Measurements from ENCODE around the gene RS1. TPM values are rescaled to one million over a fixed set of nuclear protein-coding genes. Genes with fewer than 3 reads are reported as not detected.

Gene RS1
- total and polyA plus RNA-seq, 12 donors: not detected

DNA sequence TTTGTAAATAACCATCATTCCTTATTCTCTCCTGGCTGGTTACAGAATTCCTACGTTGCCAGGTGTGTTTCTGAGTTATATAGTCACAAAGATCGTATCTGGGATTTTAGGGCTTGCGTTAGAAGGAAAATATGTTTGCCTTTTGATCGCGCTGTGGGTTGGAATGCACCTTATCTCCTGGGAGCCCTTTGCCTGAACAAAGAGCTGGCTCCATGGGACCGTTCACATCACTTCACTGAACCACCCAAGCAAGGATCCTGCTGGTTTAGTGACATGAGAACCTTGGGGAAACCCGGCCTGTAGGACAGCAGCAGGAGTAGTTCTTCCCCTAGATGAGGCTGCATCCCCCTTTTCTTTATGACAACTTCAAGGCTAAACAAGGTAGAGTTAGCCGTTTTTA, 51.6 kb downstream of the RS1 start:
- Histone ChIP-seq H3K9me3 (replicated peaks in 1 of 3) (no peaks in the 10 kb centered on the region), H3K4me1 (replicated peaks in 1 of 2) (no peaks in the 10 kb centered on the region), H3K27ac (no peak overlapping the region), H3K36me3 (replicated peaks in 1 of 2) (no peaks in the 10 kb centered on the region), H3K4me3 (no peak overlapping the region), H3K27me3 (peaks cover 5% of the 10 kb centered on the region)
- DNase-seq: no peak
- intact Hi-C loops (cut with DNase I): no loop called here
- WGBS, 4 donors: 74 to 90% (median 84%) methylated on average over 6 to 8 of the region's 8 CpGs
- no peak for TF ChIP-seq POLR2A (IDR thresholded peaks at IDR 0.05)
- TF ChIP-seq, protein P1, sequence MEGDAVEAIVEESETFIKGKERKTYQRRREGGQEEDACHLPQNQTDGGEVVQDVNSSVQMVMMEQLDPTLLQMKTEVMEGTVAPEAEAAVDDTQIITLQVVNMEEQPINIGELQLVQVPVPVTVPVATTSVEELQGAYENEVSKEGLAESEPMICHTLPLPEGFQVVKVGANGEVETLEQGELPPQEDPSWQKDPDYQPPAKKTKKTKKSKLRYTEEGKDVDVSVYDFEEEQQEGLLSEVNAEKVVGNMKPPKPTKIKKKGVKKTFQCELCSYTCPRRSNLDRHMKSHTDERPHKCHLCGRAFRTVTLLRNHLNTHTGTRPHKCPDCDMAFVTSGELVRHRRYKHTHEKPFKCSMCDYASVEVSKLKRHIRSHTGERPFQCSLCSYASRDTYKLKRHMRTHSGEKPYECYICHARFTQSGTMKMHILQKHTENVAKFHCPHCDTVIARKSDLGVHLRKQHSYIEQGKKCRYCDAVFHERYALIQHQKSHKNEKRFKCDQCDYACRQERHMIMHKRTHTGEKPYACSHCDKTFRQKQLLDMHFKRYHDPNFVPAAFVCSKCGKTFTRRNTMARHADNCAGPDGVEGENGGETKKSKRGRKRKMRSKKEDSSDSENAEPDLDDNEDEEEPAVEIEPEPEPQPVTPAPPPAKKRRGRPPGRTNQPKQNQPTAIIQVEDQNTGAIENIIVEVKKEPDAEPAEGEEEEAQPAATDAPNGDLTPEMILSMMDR (IDR thresholded peaks at IDR 0.05): no peak

DNA sequence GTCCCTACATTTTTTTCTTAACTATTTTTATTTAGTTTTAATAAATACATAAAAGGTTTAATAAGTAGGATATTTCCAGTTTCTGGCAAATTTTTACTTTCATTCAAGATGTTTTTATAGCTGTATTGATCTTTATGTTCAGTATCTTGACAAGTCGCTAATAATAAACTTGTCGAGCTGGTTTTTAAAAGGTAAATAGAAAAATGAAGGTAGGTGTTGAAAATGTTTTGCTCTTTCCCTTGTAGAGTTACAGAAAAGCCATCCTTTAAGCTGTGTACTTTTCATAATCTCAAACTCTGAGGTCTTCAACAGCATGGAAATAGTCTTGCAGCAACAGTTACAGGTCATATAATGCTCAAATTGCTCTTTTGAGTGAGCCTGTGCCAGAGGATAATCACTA, 52.6 kb downstream of the RS1 start:
- 83 to 96% (median 90%) methylated on average over 2 of the region's 2 CpGs for WGBS, 4 donors
- DNase-seq: no peak
- Histone ChIP-seq H3K27me3 (no peaks in the 10 kb centered on the region), H3K4me3 (no peak overlapping the region), H3K4me1 (replicated peaks in 1 of 2) (no peaks in the 10 kb centered on the region), H3K27ac (no peak overlapping the region), H3K9me3 (replicated peaks in 1 of 3) (no peaks in the 10 kb centered on the region), H3K36me3 (replicated peaks in 1 of 2) (no peaks in the 10 kb centered on the region)
- intact Hi-C loops (cut with DNase I): no loop called here
- TF ChIP-seq, protein P1 (IDR thresholded peaks at IDR 0.05): no peak
- TF ChIP-seq POLR2A (IDR thresholded peaks at IDR 0.05): no peak

DNA sequence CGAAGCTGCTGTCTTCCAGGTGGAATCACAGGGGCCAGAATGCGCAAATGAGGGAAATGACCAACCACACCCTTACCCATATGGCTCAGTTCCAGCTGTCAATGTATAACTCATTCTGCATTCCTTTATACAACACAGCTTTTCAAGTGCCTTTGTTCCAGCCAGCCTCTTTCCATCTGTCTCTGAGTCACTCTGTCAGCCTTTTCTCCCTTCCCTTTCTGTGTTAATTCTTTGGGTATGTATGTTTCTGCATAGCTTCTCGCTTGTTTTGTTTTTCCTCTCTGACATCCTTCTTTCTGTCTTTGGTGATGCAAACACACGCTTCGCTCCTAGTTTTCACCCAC, 54.5 kb downstream of the RS1 start:
- no peak overlapping the region for H3K27ac ChIP-seq
- H3K9me3 ChIP-seq (replicated peaks in 1 of 3): no peaks in the 10 kb centered on the region
- H3K4me3 ChIP-seq: no peak overlapping the region
- H3K36me3 ChIP-seq (replicated peaks in 1 of 2): no peaks in the 10 kb centered on the region
- no peaks in the 10 kb centered on the region for H3K27me3 ChIP-seq
- WGBS, 4 donors: 80 to 95% (median 87%) methylated on average over 5 of the region's 5 CpGs
- intact Hi-C loops (cut with DNase I): no loop called here
- no peaks in the 10 kb centered on the region for H3K4me1 ChIP-seq (replicated peaks in 1 of 2)
- TF ChIP-seq, protein P1 (IDR thresholded peaks at IDR 0.05): no peak
- TF ChIP-seq POLR2A (IDR thresholded peaks at IDR 0.05): no peak
- no peak for DNase-seq

DNA sequence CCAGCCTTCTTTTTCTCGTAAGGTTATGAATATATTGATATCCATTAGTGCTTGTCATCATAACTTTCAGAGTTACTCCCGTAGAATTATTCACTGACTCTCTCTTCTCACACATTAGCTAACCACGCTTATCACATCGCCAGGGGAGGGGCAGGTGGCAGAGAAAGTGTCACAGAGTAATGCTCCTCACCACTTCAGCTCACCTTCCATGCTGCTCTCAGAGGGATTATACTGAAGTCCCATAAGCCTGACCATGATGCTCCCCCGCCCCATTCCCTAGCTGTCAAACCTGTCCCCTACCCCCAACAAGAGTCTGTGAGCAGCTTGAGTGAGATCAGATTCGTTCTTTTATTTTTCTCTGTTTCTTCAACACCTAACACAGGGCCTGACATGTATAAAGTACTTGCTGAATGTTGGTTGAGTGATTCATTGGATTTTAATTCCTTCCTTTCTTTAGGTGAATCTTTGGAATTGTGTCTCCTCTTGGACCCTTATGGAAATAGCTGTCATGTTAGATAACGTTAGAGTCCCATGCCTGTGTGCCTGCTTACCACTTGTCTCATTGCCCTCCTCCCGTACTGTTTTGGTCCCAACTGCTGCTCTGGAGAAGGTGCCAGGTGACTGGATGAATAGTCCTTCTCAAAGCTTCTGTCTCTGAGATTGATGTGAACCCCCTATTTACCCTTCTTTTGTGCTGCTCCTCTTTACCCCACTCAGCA, 55.1 kb downstream of the RS1 start:
- intact Hi-C loops (cut with DNase I): no loop called here
- Histone ChIP-seq H3K9me3 (replicated peaks in 1 of 3) (no peaks in the 10 kb centered on the region), H3K27me3 (no peaks in the 10 kb centered on the region), H3K27ac (no peak overlapping the region), H3K36me3 (replicated peaks in 1 of 2) (no peaks in the 10 kb centered on the region), H3K4me1 (replicated peaks in 1 of 2) (no peaks in the 10 kb centered on the region), H3K4me3 (no peak overlapping the region)
- no peak for TF ChIP-seq POLR2A (IDR thresholded peaks at IDR 0.05)
- TF ChIP-seq, protein P1 (IDR thresholded peaks at IDR 0.05): no peak
- DNase-seq: no peak
- 82 to 100% (median 88%) methylated on average over 8 of the region's 8 CpGs for WGBS, 4 donors
